HG03159 (cell line): ENCODE data around the gene CD47.

Experiments
- ATAC-seq: cut with Tn5 transposase; IDR thresholded peaks from one replicate; pipeline ENCODE4 v1.9.1; 2021; ENCODE audit warnings: mild to moderate bottlenecking, moderate library complexity; ENCODE audit not compliant: unreplicated experiment

Gene CD47

GRCh38 chr3:108093616-108094015, 2.8 kb upstream of the CD47 start:
- no peak for ATAC-seq

GRCh38 chr3:108093021-108093420, 2.2 kb upstream of the CD47 start:
- no peak for ATAC-seq

DNA sequence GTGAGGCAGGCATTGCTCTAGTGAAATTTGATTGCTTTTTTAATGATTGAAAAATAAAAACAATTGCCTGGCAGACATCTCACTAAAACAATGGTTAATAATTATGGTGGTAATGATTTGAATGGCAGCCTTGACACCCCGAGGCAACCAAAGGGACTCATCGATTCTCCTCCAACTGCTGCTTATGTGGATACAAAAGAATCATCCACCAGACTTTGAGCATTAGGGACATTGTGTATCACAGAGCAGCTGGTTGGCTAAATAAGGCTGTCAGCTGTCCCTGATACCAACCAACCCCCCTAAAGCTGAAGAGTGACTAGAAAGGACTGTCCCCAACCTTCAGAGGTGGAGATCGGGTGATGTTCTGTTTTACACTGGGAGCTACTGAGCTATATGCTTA, 1.7 kb upstream of the CD47 start:
- ATAC-seq: no peak

- no peak for ATAC-seq
Observed at GRCh38 chr3:108091498-108092250, 843 bp upstream of the CD47 start.

- ATAC-seq: peak; percentile 8
Observed at GRCh38 chr3:108090049-108090700, 656 bp downstream of the CD47 start.

DNA sequence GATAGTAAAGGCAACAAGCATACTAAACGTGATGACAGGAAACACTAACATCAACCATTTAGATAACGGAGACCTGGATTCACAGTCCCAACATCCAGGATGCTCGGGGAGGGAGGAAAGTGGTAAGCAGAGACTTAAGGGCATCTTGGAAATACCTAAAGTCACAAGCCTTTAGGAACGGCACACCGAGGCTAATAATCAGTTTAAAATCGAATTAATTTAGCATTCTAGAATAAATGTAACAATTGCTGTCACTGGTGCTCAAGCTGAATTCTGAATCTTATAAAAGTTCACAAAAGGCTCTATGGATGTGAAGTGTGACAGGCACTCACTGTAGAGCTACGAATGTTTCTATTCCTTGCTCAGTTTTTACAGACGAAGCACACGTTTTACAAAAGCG, 1.3 kb downstream of the CD47 start:
- ATAC-seq: no peak

DNA sequence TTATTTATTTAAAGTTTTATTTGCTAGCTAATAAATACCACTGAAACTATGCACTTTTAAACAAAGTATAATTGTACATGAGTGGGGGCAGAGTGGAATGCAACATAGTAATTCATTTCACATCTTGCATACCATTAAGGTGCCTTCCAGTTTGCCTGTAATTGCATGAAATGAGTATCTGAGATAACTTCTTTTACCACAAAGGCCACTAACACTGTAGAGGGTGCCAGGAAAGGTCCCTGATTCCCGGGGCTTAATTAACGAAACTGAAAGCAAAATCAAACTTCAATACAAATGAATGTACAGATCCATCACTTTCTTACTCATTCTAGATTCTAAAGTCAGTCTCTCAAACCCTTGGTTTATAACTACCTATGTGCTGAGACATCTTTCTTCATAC, 2.1 kb downstream of the CD47 start:
- peak; percentile 35 for ATAC-seq

GRCh38 chr3:108088146-108088545, 2.7 kb downstream of the CD47 start:
- ATAC-seq: no peak

DNA sequence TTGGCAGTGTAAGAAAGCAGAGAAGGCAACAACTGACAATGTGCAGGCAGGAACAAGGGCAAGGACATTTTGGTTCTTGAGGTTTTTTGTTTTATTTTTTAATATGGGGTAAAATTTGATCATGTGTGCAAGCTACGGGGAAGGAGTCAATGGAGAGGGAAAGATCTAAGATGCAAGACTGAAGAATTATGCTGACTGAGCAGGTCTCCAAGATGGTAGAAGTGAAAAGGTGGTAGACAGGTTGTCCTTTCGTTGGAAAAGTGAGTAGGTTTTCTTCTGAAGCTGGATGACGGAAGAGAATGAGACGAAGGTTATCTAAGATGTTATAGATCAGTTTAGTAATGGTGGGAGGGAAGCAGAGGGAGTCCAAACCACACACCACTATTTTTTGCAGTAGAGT, 4.2 kb downstream of the CD47 start:
- ATAC-seq: no peak

DNA sequence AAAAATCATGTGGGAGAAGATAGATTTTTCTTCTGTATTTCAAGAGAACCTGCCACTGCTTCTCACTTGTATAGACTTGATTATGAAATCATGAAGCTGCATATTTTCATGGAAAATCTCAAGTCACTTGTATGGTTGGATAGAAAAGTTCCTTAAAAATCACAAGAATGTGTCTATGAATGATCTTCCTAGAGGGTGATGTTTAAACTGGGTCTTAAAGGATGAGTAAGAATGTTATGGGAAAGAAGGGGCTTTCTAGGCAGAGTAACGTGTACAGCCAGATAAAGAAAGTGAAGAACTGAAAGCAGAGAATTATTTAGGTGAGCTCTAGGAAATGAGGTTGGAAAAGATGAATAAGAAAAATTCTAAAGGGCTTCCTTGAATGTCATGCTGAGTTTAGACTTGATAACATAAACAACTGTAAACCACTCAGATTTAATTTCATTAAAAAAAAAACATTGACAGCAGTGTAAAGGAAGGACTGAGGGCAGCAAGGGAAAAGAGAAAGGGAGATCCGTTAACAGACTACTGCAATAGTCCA, 5.0 kb downstream of the CD47 start:
- ATAC-seq: no peak

- ATAC-seq: no peak
Observed at GRCh38 chr3:108085370-108085769, 5.5 kb downstream of the CD47 start.

- ATAC-seq: no peak
Observed at GRCh38 chr3:108079877-108080276, 11.0 kb downstream of the CD47 start.

DNA sequence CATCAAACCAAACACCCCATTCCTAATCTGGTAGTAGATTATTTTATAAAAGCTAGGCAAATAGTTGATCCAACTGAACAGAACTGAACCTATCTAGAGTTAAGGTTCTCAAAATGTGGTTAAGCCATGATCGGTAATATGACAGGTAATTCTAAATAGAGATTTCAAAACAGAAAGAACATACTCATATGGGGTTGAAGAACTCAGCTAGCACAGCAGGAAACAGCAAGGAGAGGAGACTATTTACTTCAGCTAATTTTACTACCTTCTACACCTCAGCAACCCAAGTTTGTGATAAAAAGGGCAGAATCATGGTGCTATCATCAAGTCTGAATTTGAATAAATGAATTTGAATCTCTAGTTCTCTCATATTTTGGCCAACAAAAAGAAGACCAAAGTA, 11.8 kb downstream of the CD47 start:
- ATAC-seq: no peak

DNA sequence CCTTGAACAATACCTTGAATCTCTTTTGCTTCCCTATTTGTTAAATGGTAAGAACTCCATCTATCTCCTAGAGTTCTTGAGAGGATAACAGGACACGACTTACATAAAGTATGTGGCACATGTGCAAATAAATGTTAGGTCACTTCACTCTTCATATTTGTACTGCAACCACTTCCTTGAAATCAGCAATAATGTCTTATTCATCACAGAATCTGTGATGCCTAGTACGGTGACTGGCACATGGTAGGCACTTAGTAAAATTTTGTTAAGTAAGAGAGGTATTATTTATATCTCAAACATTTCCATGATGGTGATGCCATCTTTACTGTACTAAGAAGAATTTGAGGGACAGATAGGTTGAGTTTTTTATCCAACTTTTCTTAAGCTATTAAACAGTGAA, 14.3 kb downstream of the CD47 start:
- ATAC-seq: no peak

DNA sequence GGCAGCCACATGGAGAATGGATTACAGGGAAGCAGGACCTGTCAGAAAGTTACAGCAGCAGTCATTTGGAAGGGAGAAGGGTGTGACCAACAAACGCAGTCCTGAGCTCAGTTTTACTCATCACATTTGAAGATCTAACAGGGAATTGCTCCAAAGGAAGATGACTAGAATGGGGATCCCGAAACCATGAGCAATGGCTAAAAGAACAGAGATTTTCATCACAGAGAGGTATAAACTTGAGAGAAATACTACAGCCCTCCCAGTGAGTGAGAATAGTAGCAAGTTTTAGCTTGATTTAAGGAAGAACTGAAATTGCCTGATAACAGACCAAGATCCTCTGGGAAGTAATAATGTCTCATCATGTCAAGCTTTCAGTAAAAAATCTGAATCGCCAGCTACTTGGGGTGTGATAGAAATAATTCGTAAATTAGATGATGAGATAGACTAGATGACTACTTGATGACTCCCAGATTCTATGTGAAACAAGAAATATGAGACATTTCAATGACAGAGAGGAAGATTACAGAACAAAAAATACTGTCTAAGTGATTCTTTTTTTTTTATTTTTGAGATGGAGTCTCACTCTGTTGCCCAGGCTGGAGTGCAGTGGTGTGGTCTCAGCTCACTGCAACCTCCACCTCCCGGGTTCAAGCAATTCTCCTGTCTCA, 16.9 kb downstream of the CD47 start:
- ATAC-seq: no peak

- no peak for ATAC-seq
Observed at GRCh38 chr3:108071368-108071767, 19.5 kb downstream of the CD47 start.

GRCh38 chr3:108070356-108070755, 20.5 kb downstream of the CD47 start:
- ATAC-seq: no peak

DNA sequence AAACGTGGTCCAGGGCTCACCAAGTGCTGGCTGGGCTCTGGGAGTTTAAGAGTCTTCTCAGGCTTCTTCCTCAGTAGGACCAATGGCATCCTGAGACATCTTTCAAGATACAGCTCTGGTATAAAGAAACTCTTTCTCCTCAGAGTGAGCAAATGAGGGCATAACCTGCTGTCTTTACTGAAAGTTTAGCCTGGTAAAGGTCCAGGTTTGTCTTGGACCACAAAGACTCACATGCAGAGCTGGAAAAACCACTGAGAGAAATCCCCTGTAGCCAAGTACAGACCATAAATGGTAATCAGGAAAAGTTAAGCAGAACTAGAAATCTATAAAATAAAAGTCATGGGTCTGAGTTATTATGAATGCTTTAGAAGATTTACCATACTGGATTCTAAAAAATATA, 23.1 kb downstream of the CD47 start:
- ATAC-seq: no peak

DNA sequence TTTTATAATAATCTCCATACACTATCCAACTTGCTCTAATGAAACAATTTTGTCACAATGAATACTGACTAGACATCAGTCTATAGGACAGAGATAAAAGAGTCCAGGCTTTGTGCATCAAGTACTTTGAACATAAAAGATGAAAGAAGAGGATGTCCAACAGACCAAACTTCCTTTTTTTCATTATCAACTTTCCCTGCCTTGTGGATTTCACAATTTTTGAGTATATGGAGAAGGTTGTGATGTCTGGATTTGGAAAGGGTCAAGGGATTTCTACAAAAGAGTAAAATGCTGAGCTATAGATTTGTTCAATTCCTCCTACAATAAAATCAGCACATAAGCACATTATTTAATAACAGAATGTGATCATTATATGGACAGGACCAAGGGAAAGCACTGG, 25.7 kb downstream of the CD47 start:
- ATAC-seq: no peak

DNA sequence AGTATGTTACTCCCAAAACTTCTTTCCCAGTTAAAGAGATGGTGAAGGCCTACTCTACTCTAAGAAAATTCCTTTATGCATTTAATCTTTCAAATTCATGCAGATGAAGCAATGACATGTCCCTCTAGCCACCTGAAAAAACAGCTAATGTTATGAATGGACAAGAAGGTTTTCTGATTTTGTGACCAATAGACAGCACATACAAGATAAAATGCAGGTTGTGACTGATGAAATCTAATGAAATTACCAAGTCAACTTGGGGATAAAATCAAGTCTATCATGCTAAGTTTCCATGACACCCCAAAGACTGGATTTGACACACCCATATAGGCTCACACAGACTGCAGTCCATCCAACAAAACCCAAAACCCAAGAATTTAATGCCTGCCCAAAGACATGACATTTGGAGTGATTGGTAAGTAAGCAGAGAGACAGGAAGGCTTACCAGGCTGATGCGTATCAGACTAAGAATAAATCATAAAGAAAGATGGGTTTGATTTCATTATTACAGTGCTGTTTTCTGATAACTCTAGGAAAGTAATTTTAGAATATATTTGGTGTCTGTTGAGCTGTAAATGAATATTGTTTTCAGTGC, 26.4 kb downstream of the CD47 start:
- no peak for ATAC-seq

- ATAC-seq: no peak
Observed at GRCh38 chr3:108062051-108062450, 28.8 kb downstream of the CD47 start.

GRCh38 chr3:108060331-108060730, 30.5 kb downstream of the CD47 start:
- ATAC-seq: no peak
